Neural cell (in vitro differentiated cells): ENCODE measurements around the gene SIX2.

ENCODE experiments used
- CTCF ChIP-seq: fragments of 450-650 bp; IDR thresholded peaks from 2 replicates; pipeline ENCODE4 v1.5.1; 2014; ENCODE audit warnings: antibody characterized with exemption, mild to moderate bottlenecking, moderate library complexity; ENCODE audit not compliant: poor library complexity, severe bottlenecking
- EP300 ChIP-seq: fragments of 450-650 bp; conservative IDR thresholded peaks from 2 replicates; pipeline ENCODE4 v1.6.1; 2014; ENCODE audit warnings: antibody characterized with exemption, mild to moderate bottlenecking, moderate library complexity; ENCODE audit not compliant: poor library complexity, severe bottlenecking
- EZH2 ChIP-seq: fragments of 200-600, 300-800 bp; shearing (Covaris generic), sonication (generic); IDR thresholded peaks from 2 replicates; pipeline ENCODE4 v1.6.1; 2014; ENCODE audit warnings: antibody characterized with exemption, low read length, borderline replicate concordance, mild to moderate bottlenecking; ENCODE audit not compliant: insufficient read depth, poor library complexity, severe bottlenecking
- MXI1 ChIP-seq: fragments of 450-650 bp; conservative IDR thresholded peaks from 2 replicates; pipeline ENCODE4 v1.6.1; 2014; ENCODE audit warnings: antibody characterized with exemption, mild to moderate bottlenecking; ENCODE audit not compliant: poor library complexity, severe bottlenecking
- POLR2AphosphoS5 ChIP-seq: IDR thresholded peaks from 2 replicates; pipeline ENCODE4 v1.6.1; 2012
- TAF1 ChIP-seq: IDR thresholded peaks from 2 replicates; pipeline ENCODE4 v1.6.1; 2012; ENCODE audit warnings: low read depth

GRCh38 chr2:45053966-45054365 is 44.7 kb upstream of the SIX2 start:
- TF ChIP-seq CTCF (no peak), EP300 (no peak), EZH2 (no peak), MXI1 (no peak), TAF1 (no peak), POLR2AphosphoS5 (no peak)
